Astrocyte (in vitro differentiated cells and primary cell): ENCODE data around the gene ELP4. TPM values are rescaled to one million over a fixed set of nuclear protein-coding genes. Genes with fewer than 3 reads are reported as not detected.
A peak's percentile ranks its signal among the peaks of the same experiment; 100 is the strongest.

Source experiments
- DNase-seq: peaks from one replicate; pipeline ENCODE4 v3.0.0-alpha.2; 2010; ENCODE audit warnings: low read depth
- FAIRE-seq: peaks from 2 replicates; lab custom pipeline; 2011; peaks lifted over from hg19 to GRCh38; lab: Jason Lieb, UNC
- H2AFZ ChIP-seq: 2 replicates; pipeline ENCODE4 v1.6.0; 2012; ENCODE audit warnings: low read depth, low read length, inconsistent platforms
- H3K27ac ChIP-seq: 2 replicates; pipeline ENCODE4 v1.5.1; 2011; ENCODE audit warnings: low read depth, low read length, inconsistent platforms
- H3K27me3 ChIP-seq: 2 replicates; pipeline ENCODE4 v1.6.0; 2011; ENCODE audit warnings: low read length, inconsistent platforms; ENCODE audit not compliant: insufficient read depth
- H3K36me3 ChIP-seq: 2 replicates; pipeline ENCODE4 v1.5.1; 2011; ENCODE audit warnings: low read length, inconsistent platforms; ENCODE audit not compliant: insufficient read depth
- H3K4me1 ChIP-seq: 2 replicates; pipeline ENCODE4 v1.5.1; 2011; ENCODE audit warnings: low read length, inconsistent platforms; ENCODE audit not compliant: insufficient read depth
- H3K4me2 ChIP-seq: 2 replicates; pipeline ENCODE4 v1.6.0; 2012; ENCODE audit warnings: low read length, inconsistent platforms
- H3K4me3 ChIP-seq: 2 replicates; pipeline ENCODE4 v1.5.1; 2011; ENCODE audit warnings: low read depth, mild to moderate bottlenecking, low read length, inconsistent platforms; ENCODE audit not compliant: insufficient read depth
- H3K79me2 ChIP-seq: 2 replicates; pipeline ENCODE4 v1.6.0; 2012; ENCODE audit warnings: mild to moderate bottlenecking, low read length, inconsistent platforms; ENCODE audit not compliant: insufficient read depth
- H3K9ac ChIP-seq: 2 replicates; pipeline ENCODE4 v1.6.0; 2012; ENCODE audit warnings: mild to moderate bottlenecking, low read length, inconsistent platforms
- H3K9me3 ChIP-seq: 2 replicates; pipeline ENCODE4 v1.5.1; 2012; ENCODE audit warnings: low read depth, mild to moderate bottlenecking, low read length, inconsistent platforms; ENCODE audit not compliant: insufficient read depth
- H4K20me1 ChIP-seq: 2 replicates; pipeline ENCODE4 v1.6.0; 2012; ENCODE audit warnings: low read length, inconsistent platforms; ENCODE audit not compliant: insufficient read depth
- H3K27ac Mint-ChIP-seq: one replicate; pipeline ENCODE4 v1.8.0; 2021; ENCODE audit warnings: mild to moderate bottlenecking, mixed read lengths; ENCODE audit not compliant: unreplicated experiment
- H3K27me3 Mint-ChIP-seq: one replicate; pipeline ENCODE4 v1.8.0; 2021; ENCODE audit warnings: low read depth, mixed read lengths; ENCODE audit not compliant: unreplicated experiment
- H3K36me3 Mint-ChIP-seq: one replicate; pipeline ENCODE4 v1.8.0; 2021; ENCODE audit warnings: low read depth, mixed read lengths; ENCODE audit not compliant: unreplicated experiment
- H3K4me1 Mint-ChIP-seq: one replicate; pipeline ENCODE4 v1.8.0; 2021; ENCODE audit warnings: low read depth, mixed read lengths; ENCODE audit not compliant: unreplicated experiment
- H3K4me3 Mint-ChIP-seq: one replicate; pipeline ENCODE4 v1.8.0; 2021; ENCODE audit warnings: mild to moderate bottlenecking, moderate library complexity, mixed read lengths; ENCODE audit not compliant: unreplicated experiment
- H3K9me3 Mint-ChIP-seq: one replicate; pipeline ENCODE4 v1.8.0; 2021; ENCODE audit warnings: mild to moderate bottlenecking, mixed read lengths; ENCODE audit not compliant: unreplicated experiment
- CTCF ChIP-seq: IDR thresholded peaks from 2 replicates; pipeline ENCODE4 v1.5.1; 2011; ENCODE audit warnings: low read depth, mild to moderate bottlenecking, inconsistent platforms, low read length, moderate library complexity; ENCODE audit not compliant: insufficient read depth
- EZH2 ChIP-seq: IDR thresholded peaks from 2 replicates; pipeline ENCODE4 v1.6.1; 2012; ENCODE audit warnings: mild to moderate bottlenecking, low read length, inconsistent platforms; ENCODE audit not compliant: insufficient read depth
- total RNA-seq: library from RNA; stranded (reverse); gene quantifications from 2 replicates; pipeline ENCODE4 v1.2.1, GENCODE V29; 2021

Gene ELP4
- total RNA-seq, 1 donor from 2014 or later = 12.9 TPM

- Histone ChIP-seq H4K20me1 (peaks cover 20% of the 10 kb centered on the region), H3K27ac (peak overlapping the region; percentile 66), H3K4me1 (peaks cover 32% of the 10 kb centered on the region), H3K4me3 (peak overlapping the region; percentile 70), H3K79me2 (peaks cover 71% of the 10 kb centered on the region), H2AFZ (peak overlapping the region; percentile 11), H3K4me2 (peak overlapping the region; percentile 99), H3K9ac (peak overlapping the region; percentile 92), H3K36me3 (no peaks in the 10 kb centered on the region), H3K27me3 (peaks cover 48% of the 10 kb centered on the region), H3K9me3 (no peaks in the 10 kb centered on the region)
- Mint-ChIP-seq H3K4me1 (peaks cover 2% of the 10 kb centered on the region), H3K36me3 (peaks cover 8% of the 10 kb centered on the region), H3K27ac (no peak overlapping the region), H3K4me3 (peak overlapping the region; percentile 82), H3K27me3 (peaks cover 69% of the 10 kb centered on the region), H3K9me3 (peaks cover 25% of the 10 kb centered on the region)
- DNase-seq (peak; percentile 27), FAIRE-seq (no peak)
- TF ChIP-seq CTCF (no peak), EZH2 (no peak)
Observed at GRCh38 chr11:31808721-31809540, 299.4 kb downstream of the ELP4 start.

- DNase-seq (peak; percentile 10), FAIRE-seq (no peak)
- TF ChIP-seq CTCF (no peak), EZH2 (no peak)
- H3K36me3 Mint-ChIP-seq = peaks cover 8% of the 10 kb centered on the region
- peak overlapping the region; percentile 56 for H3K27ac Mint-ChIP-seq
- H3K4me3 Mint-ChIP-seq = peak overlapping the region; percentile 82
- H3K9me3 Mint-ChIP-seq = peaks cover 19% of the 10 kb centered on the region
- Histone ChIP-seq H2AFZ (peak overlapping the region; percentile 11), H3K9ac (peak overlapping the region; percentile 92), H3K79me2 (peaks cover 66% of the 10 kb centered on the region), H4K20me1 (peaks cover 20% of the 10 kb centered on the region), H3K4me2 (peak overlapping the region; percentile 99), H3K27ac (peak overlapping the region; percentile 66), H3K4me1 (peaks cover 34% of the 10 kb centered on the region), H3K4me3 (peak overlapping the region; percentile 70), H3K27me3 (peaks cover 51% of the 10 kb centered on the region), H3K9me3 (no peaks in the 10 kb centered on the region), H3K36me3 (no peaks in the 10 kb centered on the region)
- H3K4me1 Mint-ChIP-seq = peaks cover 2% of the 10 kb centered on the region
- H3K27me3 Mint-ChIP-seq = peaks cover 67% of the 10 kb centered on the region
Observed at GRCh38 chr11:31809541-31809856, 299.9 kb downstream of the ELP4 start.
